DMS79 treated with DMSO at 0.1 percent for 48 hours (cell line): ENCODE measurements around the gene KCNAB3.

Experiments used
- DNase-seq: peaks from one replicate; lab custom pipeline; 2025; lab: John Stamatoyannopoulos, UW

KCNAB3 gene

GRCh38 chr17:7875804-7876370, 53.8 kb downstream of the KCNAB3 start:
- no peak for DNase-seq

DNA sequence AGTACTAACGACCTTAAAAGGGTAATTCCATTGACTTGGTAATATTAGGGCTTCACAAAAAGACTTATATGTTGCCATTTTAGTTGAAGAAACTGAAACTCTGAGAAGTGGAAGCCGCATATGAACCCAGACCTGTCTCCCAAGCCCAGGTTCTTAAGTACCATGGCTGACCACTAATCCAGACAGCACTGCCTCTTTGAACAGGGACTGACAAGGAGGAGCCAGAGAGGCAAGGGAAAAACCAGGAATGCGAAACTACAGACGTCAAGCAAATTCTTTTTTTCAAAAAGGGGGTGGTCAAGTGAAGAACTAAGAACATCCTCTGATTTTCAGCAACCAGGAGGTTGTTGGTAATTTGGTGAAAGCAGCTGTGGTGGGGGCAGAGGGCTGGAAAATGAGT, 56.6 kb downstream of the KCNAB3 start:
- DNase-seq, result no peak
